Liver (tissue), 3 donors: ENCODE results near the gene FOXF2.

Experiments
- EGR1 ChIP-seq, 2 donors: IDR thresholded peaks; 2 replicates each; pipeline ENCODE4 v1.6.1; 2016 to 2018; ENCODE audit warnings: antibody characterized with exemption in 2 of 2, low read depth in 2 of 2
- FOXA1 ChIP-seq: IDR thresholded peaks from 2 replicates; pipeline ENCODE4 v1.6.1; 2016; ENCODE audit warnings: antibody characterized with exemption
- FOXA2 ChIP-seq: IDR thresholded peaks from 2 replicates; pipeline ENCODE4 v1.6.1; 2016; ENCODE audit warnings: antibody characterized with exemption
- GABPA ChIP-seq, 2 donors: IDR thresholded peaks in 1 of 2; conservative IDR thresholded peaks in 1 of 2; 2 replicates each; pipeline ENCODE4 v1.6.1; 2016; ENCODE audit warnings: antibody characterized with exemption in 2 of 2, mild to moderate bottlenecking in 1 of 2, moderate library complexity in 1 of 2
- NR2F2 ChIP-seq: IDR thresholded peaks from 2 replicates; pipeline ENCODE4 v1.6.1; 2016; ENCODE audit warnings: antibody characterized with exemption
- RAD21 ChIP-seq, 2 donors: IDR thresholded peaks; 2 replicates each; pipeline ENCODE4 v1.6.1; 2016; ENCODE audit warnings: antibody characterized with exemption in 2 of 2, mild to moderate bottlenecking in 2 of 2
- RXRA ChIP-seq, 2 donors: IDR thresholded peaks; 2 replicates each; pipeline ENCODE4 v1.6.1; 2017 to 2018; ENCODE audit warnings: antibody characterized with exemption in 2 of 2, mild to moderate bottlenecking in 1 of 2
- SP1 ChIP-seq: IDR thresholded peaks from 2 replicates; pipeline ENCODE4 v1.6.1; 2018; ENCODE audit warnings: antibody characterized with exemption, mild to moderate bottlenecking
- TAF1 ChIP-seq: conservative IDR thresholded peaks from 2 replicates; pipeline ENCODE4 v1.6.1; 2016; ENCODE audit warnings: antibody characterized with exemption, mild to moderate bottlenecking
- TF ChIP-seq, protein P1 (sequence below): IDR thresholded peaks from 2 replicates; pipeline ENCODE4 v1.6.1; 2016; ENCODE audit warnings: antibody characterized with exemption
- TF ChIP-seq, protein P2 (sequence below): fragments of 150-350 bp; IDR thresholded peaks from 2 replicates; pipeline ENCODE4 v1.5.1; 2017; ENCODE audit warnings: improper control_type of control experiment, low read depth, low read length; ENCODE audit not compliant: missing input control
- TF ChIP-seq, protein P3 (sequence below): IDR thresholded peaks from 2 replicates; pipeline ENCODE4 v1.6.1; 2016; ENCODE audit warnings: antibody characterized with exemption
- donor health status: healthy.
- donor health status: healthy.

DNA sequence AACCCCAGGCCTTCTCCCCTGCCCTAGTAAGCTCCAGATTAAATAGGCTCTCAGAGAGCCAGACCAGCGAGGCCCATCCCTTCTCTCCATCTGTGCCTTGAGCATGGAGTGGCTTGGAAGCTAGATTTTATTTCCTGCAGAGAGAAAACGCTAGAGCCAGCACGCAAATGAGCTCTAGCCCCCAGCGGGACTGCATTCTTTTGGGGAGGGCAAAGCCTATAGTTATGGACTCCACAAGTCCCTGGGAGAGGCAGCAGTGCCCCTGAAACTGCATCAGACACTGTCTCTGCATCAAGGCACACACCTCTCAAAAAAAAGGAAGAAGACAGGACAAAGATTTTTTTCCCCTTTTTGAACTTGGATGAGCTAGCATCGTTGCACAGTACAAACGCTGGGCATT lies 15.8 kb downstream of the FOXF2 start:
- TF ChIP-seq FOXA1, result no peak
- TF ChIP-seq, protein P1, sequence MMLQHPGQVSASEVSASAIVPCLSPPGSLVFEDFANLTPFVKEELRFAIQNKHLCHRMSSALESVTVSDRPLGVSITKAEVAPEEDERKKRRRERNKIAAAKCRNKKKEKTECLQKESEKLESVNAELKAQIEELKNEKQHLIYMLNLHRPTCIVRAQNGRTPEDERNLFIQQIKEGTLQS, result no peak
- TF ChIP-seq EGR1 (IDR thresholded peaks at IDR 0.05; ENCODE audit: low read depth in 2 of 2), result no peak
- TF ChIP-seq, protein P2, sequence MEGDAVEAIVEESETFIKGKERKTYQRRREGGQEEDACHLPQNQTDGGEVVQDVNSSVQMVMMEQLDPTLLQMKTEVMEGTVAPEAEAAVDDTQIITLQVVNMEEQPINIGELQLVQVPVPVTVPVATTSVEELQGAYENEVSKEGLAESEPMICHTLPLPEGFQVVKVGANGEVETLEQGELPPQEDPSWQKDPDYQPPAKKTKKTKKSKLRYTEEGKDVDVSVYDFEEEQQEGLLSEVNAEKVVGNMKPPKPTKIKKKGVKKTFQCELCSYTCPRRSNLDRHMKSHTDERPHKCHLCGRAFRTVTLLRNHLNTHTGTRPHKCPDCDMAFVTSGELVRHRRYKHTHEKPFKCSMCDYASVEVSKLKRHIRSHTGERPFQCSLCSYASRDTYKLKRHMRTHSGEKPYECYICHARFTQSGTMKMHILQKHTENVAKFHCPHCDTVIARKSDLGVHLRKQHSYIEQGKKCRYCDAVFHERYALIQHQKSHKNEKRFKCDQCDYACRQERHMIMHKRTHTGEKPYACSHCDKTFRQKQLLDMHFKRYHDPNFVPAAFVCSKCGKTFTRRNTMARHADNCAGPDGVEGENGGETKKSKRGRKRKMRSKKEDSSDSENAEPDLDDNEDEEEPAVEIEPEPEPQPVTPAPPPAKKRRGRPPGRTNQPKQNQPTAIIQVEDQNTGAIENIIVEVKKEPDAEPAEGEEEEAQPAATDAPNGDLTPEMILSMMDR, result no peak
- TF ChIP-seq RAD21 (IDR thresholded peaks at IDR 0.05), result no peak
- no peak for TF ChIP-seq FOXA2
- no peak for TF ChIP-seq SP1
- no peak for TF ChIP-seq RXRA (IDR thresholded peaks at IDR 0.05)
- TF ChIP-seq, protein P3, sequence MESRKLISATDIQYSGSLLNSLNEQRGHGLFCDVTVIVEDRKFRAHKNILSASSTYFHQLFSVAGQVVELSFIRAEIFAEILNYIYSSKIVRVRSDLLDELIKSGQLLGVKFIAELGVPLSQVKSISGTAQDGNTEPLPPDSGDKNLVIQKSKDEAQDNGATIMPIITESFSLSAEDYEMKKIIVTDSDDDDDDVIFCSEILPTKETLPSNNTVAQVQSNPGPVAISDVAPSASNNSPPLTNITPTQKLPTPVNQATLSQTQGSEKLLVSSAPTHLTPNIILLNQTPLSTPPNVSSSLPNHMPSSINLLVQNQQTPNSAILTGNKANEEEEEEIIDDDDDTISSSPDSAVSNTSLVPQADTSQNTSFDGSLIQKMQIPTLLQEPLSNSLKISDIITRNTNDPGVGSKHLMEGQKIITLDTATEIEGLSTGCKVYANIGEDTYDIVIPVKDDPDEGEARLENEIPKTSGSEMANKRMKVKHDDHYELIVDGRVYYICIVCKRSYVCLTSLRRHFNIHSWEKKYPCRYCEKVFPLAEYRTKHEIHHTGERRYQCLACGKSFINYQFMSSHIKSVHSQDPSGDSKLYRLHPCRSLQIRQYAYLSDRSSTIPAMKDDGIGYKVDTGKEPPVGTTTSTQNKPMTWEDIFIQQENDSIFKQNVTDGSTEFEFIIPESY, result no peak
- TF ChIP-seq GABPA (IDR thresholded peaks at IDR 0.05 in 1 of 2, conservative IDR thresholded peaks at IDR 0.05 in 1 of 2), result no peak
- no peak for TF ChIP-seq NR2F2
- no peak for TF ChIP-seq TAF1
